Measurements from ENCODE around the gene CFAP97.
A peak's percentile ranks its signal among the peaks of the same experiment; 100 is the strongest.
"Not testable (repeated sequence)": the region's sequence is repeated elsewhere in the genome, so short reads cannot be mapped to it uniquely, and the experiment has no call there.

Gene CFAP97

GRCh38 chr4:185203486-185204237 lies at the start of gene CFAP97:
CFAP97 (minus strand) TSS chr4:185204000; CDS start chr4:185191196, 12,804 bp downstream.
- peak; percentile 5 to 94 (median 80) for DNase-seq

DNA sequence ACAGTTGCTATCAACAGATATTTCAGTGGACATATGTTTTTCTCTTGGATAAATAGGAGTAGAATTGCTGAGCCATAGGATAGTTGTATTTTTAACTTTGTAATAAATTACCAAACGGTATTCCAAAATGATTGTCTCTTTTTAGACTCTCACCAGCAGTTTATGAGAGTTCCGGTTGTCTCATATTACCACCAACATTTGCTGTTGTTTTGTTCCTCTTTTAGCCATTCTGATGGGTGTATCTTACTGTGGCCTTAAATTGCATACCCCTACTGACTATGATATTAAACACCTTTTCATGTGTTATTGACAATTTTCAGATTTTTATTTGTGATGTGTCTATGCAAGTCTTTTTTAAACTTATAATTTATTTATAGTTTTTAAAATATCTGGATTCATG lies 45.3 kb upstream of the CFAP97 start:
- DNase-seq, result no peak

GRCh38 chr4:185248393-185249039 lies 44.7 kb upstream of the CFAP97 start:
- no peak for DNase-seq

GRCh38 chr4:185247151-185247550 lies 43.4 kb upstream of the CFAP97 start:
- DNase-seq, result no peak

GRCh38 chr4:185246453-185246852 lies 42.7 kb upstream of the CFAP97 start:
- DNase-seq, result no peak

DNA sequence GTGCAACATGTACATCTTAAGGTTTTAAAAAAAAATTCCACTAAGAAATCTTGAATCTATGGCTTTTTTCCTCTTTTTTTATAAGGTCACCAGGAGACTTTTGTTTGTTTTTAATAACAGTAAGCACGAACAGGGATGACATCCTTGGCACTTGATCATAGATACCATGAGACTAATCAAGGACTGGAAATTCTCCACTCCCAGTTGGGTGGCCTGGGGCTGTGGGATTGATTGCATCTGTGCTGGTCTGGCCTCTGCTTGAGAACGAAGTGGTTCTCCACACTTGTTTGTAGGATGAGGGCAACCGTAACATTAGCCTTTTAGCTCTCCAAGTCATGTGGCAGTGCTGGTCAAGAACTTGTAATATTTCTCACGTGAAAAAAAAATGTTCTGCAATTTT lies 41.0 kb upstream of the CFAP97 start:
- no peak for DNase-seq

GRCh38 chr4:185243879-185244278 lies 40.1 kb upstream of the CFAP97 start:
- no peak for DNase-seq

DNA sequence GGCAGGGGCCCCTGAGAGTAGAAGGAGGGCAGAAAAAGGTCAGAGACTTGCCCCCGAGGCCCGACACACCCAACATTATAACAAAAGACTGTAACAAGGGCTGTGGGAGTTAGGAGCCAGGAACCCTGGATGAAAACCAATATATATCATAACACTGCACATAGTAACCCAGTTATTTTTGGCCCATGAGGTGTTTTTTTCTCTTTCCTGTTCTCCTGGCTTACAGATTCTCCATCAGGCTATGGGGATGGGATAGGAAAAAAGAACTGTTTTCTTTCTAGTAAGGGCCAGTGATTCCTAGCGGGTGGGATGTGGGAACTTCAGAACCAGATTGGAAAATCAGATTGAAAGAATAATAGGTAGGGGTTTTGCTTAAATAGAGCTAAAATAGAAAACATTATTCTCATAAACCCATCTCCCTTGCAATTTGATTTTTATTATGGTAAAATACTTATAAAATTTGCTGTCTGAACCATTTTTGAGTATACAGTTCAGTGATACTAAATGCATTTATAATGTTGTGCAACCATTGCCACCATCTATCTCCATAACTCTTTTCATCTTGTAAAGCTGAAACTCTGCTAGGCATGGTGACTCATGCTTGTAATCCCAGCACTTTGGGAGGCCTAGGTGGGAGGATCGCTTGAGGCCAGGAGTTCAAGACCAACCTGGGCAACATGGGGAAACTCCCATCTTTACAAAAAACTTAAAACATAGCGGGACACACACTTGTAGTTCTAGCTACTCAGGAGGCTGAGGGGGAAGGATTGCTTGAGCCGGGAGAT lies 39.1 kb upstream of the CFAP97 start:
- DNase-seq, result no peak

DNA sequence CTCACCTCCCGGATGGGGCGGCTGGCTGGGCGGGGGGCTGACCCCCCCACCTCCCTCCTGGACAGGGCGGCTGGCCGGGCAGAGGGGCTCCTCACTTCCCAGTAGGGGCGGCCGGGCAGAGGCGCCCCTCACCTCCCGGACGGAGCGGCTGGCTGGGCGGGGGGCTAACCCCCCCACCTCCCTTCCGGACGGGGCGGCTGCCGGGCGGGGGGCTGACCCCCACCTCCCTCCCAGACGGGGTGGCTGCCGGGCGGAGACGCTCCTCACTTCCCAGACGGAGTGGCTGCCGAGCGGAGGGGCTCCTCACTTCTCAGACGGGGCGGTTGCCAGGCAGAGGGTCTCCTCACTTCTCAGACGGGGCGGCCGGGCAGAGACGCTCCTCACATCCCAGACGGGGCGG lies 36.7 kb upstream of the CFAP97 start:
- DNase-seq, result not testable (repeated sequence)

GRCh38 chr4:185238750-185239149 lies 35.0 kb upstream of the CFAP97 start:
- no peak for DNase-seq

GRCh38 chr4:185238215-185238681 lies 34.4 kb upstream of the CFAP97 start:
- no peak for DNase-seq

- no peak for DNase-seq
Observed at GRCh38 chr4:185237175-185237574, 33.4 kb upstream of the CFAP97 start.

DNA sequence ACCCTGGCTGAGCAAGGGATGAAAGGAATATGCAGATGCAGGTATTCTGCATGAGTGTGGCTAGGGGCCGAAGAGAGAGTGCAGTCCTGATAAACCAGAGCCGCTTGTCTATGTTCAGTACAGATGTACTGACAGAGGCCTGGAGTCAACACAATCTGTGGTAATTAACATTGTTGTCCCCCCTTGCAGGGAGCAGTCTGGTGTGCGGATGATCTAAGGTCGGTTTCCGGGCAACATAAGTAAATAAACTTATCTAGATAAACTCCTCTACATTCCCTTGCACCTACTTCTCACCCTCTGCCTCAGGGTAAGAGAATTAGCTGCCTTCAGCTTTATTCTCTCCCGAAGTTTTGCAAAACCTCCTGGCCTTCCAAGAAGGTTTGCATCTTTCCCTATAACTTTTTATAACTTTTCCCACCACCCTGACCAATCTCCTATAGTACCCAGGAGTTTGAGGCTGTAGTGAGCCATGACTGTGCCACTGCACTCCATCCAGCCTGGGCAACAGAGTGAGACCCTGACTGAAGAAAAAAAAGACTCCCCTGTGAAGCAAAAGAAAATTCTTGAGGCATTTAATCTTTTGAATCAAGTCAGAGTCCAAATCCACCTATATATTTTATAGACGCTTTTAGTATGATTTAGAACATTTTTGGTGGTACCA lies 32.2 kb upstream of the CFAP97 start:
- no peak for DNase-seq

- DNase-seq, result no peak
Observed at GRCh38 chr4:185235119-185235842, 31.5 kb upstream of the CFAP97 start.

- no peak for DNase-seq
Observed at GRCh38 chr4:185232370-185232769, 28.6 kb upstream of the CFAP97 start.

DNA sequence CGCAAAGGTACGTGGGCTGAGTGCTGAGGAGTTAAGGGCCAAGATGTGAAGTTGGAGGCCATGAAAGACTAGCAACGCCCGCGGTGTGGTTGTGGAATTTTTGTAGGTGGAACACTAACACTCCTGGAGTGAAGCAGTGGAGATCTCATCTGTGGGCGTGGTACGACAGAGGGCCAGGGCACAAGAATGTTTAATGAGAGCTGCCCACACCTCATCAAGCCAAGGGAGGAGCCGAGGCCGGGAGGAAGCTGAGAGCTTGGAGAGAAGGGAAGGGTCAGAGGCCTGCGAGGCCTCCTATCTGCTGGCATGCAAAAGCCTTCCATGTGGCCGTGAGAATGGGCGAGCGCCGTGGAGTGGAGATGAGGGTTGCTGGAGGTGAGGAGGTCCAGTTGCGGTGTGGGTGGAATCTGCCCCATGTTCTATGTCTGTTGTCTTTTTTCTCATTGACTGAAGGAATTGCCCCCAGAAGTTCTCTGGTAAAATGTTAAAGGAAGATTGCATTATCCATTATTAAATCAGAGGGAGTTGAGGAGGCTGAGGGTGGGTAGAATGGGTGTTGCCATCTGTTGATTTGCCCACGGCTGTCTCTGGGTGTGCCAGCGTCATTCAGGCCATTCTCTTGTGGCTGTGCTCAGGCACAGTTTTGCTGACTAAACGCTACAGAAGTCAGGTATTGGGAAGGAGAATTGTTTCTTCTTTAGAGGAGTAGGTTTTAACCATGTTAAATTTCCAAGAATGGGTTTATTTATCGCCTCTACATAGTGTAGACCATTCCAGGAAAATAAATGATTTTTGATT lies 25.4 kb upstream of the CFAP97 start:
- no peak for DNase-seq

DNA sequence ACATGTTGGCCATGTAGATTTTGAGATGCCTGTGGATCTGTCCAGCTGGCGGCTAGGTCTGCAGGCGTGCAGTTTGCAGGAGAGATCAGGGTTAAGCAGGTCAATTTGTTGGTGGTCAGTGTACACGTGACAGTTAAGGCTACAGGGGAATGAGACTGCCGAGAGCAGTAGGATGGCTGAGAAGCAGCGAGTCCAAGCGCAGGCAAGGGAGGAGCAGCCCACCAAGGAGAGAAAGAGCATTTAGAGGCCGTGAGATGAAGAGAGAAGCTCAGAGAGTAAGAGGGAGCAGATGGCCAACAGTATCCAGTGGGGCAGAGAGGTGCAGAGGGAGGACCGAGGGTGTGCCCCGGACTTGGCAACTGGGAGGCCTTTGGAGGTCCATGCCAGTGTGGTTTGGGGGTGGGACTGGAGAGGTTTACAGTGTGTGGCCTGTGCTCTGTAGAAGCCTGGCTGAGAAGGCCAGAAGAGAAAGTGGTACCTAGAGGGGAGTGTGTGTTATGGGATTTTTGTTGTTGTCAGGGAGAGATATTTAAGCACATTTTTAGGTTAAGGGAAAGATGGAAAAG lies 24.0 kb upstream of the CFAP97 start:
- DNase-seq, result no peak

DNA sequence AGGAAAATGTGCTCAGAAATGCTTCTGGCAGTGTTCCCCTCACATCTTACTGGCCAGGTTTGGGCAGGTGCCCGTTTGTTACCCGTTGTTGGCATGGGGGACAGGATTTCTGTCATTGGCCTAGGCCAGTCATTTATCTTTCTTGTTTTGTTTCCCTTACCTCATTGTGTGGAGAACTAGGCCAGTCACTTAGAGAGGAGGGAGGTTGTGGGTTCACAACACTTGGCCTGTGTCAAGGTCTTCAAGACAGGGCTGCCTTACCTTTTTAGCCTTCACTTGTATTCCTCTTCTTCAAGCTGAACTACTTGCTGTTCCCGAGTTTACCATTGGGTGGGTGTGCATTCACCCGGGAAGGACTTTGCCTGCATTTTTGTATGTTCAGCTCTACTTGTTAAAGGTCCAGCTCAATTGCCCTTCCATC lies 23.3 kb upstream of the CFAP97 start:
- DNase-seq, result peak in 1 of 56 donors; percentile 10

DNA sequence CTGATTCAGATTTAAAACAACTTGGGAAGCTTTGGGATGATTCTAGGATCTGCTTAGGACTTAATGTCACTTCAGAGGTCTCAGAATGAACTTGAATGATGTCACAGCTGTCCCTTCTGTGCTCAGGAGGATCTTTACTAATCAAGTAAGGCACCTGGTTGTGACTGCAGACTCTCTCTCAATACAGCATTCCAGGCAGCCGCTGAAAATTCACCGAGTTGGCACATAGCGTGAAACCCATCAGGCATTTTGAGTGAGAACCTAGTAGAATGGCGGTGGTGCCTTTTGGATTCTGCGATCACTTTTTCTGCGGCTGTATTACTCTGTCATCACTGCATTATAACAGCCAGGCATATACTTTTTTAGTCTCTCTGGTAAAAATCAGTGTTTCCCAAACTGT lies 22.1 kb upstream of the CFAP97 start:
- no peak for DNase-seq

GRCh38 chr4:185224597-185224996 lies 20.8 kb upstream of the CFAP97 start:
- no peak for DNase-seq

Measured in amygdala (tissue), 56 donors.